NCI-H2171 treated with DMSO at 0.1 percent for 48 hours (cell line): ENCODE measurements around the gene SAA1.

Experiments
- DNase-seq: peaks from one replicate; lab custom pipeline; 2025; lab: John Stamatoyannopoulos, UW

SAA1 gene

GRCh38 chr11:18310800-18311340 lies 44.8 kb downstream of the SAA1 start:
- DNase-seq: no peak

GRCh38 chr11:18312012-18312411 lies 45.9 kb downstream of the SAA1 start:
- DNase-seq: no peak

- no peak for DNase-seq
Measured at GRCh38 chr11:18312663-18313420, 46.8 kb downstream of the SAA1 start.

GRCh38 chr11:18313965-18314763 lies 48.1 kb downstream of the SAA1 start:
- DNase-seq: no peak

GRCh38 chr11:18314784-18315523 lies 48.9 kb downstream of the SAA1 start:
- no peak for DNase-seq

GRCh38 chr11:18315893-18316292 lies 49.8 kb downstream of the SAA1 start:
- DNase-seq: no peak

- DNase-seq: no peak
Measured at GRCh38 chr11:18317551-18317950, 51.5 kb downstream of the SAA1 start.
